ACC112 (cell line): ENCODE measurements around the gene RAD18.

Source experiments
- H2AFZ ChIP-seq: fragments of 200-600 bp; sonication (generic); one replicate; pipeline ENCODE4 v1.6.0; 2017; ENCODE audit warnings: antibody characterized with exemption, low read length; ENCODE audit not compliant: unreplicated experiment
- H3K27ac ChIP-seq: fragments of 200-600 bp; sonication (generic); 2 replicates; pipeline ENCODE4 v1.5.1; 2014; ENCODE audit warnings: low read depth, mild to moderate bottlenecking, antibody characterized with exemption, low read length, moderate library complexity
- H3K27me3 ChIP-seq: fragments of 200-600 bp; sonication (generic); 2 replicates; pipeline ENCODE4 v1.6.1; 2014; ENCODE audit warnings: mild to moderate bottlenecking, antibody characterized with exemption, low read length, moderate library complexity, mixed read lengths; ENCODE audit not compliant: insufficient read depth
- H3K36me3 ChIP-seq: fragments of 200-600 bp; sonication (generic); 2 replicates; pipeline ENCODE4 v1.6.1; 2016; ENCODE audit warnings: mild to moderate bottlenecking, antibody characterized with exemption, low read length, moderate library complexity, mixed read lengths; ENCODE audit not compliant: insufficient read depth
- H3K4me1 ChIP-seq: fragments of 200-600 bp; sonication (generic); one replicate; pipeline ENCODE4 v1.6.1; 2016; ENCODE audit warnings: low read length, mixed read lengths; ENCODE audit not compliant: insufficient read depth, unreplicated experiment, control insufficient read depth
- H3K4me3 ChIP-seq: fragments of 200-600 bp; sonication (generic); 2 replicates; pipeline ENCODE4 v1.5.1; 2014; ENCODE audit warnings: mild to moderate bottlenecking, low read depth, low read length
- H3K79me2 ChIP-seq: fragments of 200-600 bp; sonication (generic); one replicate; pipeline ENCODE4 v1.6.0; 2016; ENCODE audit warnings: low read length; ENCODE audit not compliant: control insufficient read depth, unreplicated experiment, insufficient read depth

Gene RAD18

GRCh38 chr3:8994226-8994625 is 31.0 kb upstream of the RAD18 start:
- no peaks in the 10 kb centered on the region for H3K4me1 ChIP-seq
- H2AFZ ChIP-seq, result no peak overlapping the region
- H3K79me2 ChIP-seq, result no peaks in the 10 kb centered on the region
- H3K36me3 ChIP-seq, result no peaks in the 10 kb centered on the region
- H3K4me3 ChIP-seq, result no peak overlapping the region
- H3K27ac ChIP-seq, result no peak overlapping the region
- H3K27me3 ChIP-seq, result peaks cover 12% of the 10 kb centered on the region; the same call in 1 of the 2 replicates

DNA sequence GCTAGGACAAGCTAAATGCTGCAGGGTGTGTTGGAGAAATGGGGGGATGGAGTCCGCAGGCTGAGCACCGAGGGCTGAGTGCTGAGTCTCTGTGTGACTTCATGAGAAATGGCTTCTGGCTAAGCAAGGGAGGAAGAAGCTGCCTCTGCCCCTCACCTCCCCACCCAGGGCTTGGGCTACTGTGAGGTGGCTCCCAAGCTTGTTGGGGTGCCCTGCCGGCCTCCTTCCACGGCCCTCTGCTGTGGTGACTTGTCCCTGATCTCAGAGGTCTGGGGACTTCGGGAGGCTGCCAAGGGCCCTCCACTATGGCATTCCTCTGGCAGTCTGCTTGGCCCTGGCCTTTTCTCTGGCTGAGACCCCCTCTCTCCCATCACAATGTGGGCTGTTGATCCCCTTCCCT is 30.1 kb upstream of the RAD18 start:
- H3K4me1 ChIP-seq, result no peaks in the 10 kb centered on the region
- no peak overlapping the region for H3K4me3 ChIP-seq
- no peaks in the 10 kb centered on the region for H3K36me3 ChIP-seq
- H3K27ac ChIP-seq, result no peak overlapping the region
- no peak overlapping the region for H2AFZ ChIP-seq
- H3K27me3 ChIP-seq, result peaks cover 12% of the 10 kb centered on the region; the same call in 1 of the 2 replicates
- H3K79me2 ChIP-seq, result no peaks in the 10 kb centered on the region

GRCh38 chr3:8992854-8993253 is 29.6 kb upstream of the RAD18 start:
- H3K4me3 ChIP-seq, result no peak overlapping the region

GRCh38 chr3:8992199-8992598 is 28.9 kb upstream of the RAD18 start:
- no peak overlapping the region for H2AFZ ChIP-seq
- H3K4me3 ChIP-seq, result no peak overlapping the region
- H3K27ac ChIP-seq, result no peak overlapping the region
- H3K36me3 ChIP-seq, result no peaks in the 10 kb centered on the region
- no peaks in the 10 kb centered on the region for H3K79me2 ChIP-seq
- no peaks in the 10 kb centered on the region for H3K4me1 ChIP-seq
- peaks cover 12% of the 10 kb centered on the region; the same call in 1 of the 2 replicates for H3K27me3 ChIP-seq

More at GRCh38 chr3:8992854-8993253, 29.6 kb upstream of the RAD18 start:
- Histone ChIP-seq H3K79me2 (no peaks in the 10 kb centered on the region), H3K27me3 (peaks cover 12% of the 10 kb centered on the region; the same call in 1 of the 2 replicates), H3K36me3 (no peaks in the 10 kb centered on the region), H2AFZ (no peak overlapping the region), H3K4me1 (no peaks in the 10 kb centered on the region), H3K27ac (no peak overlapping the region)

GRCh38 chr3:8990266-8991215 is 27.3 kb upstream of the RAD18 start:
- Histone ChIP-seq H3K79me2 (no peaks in the 10 kb centered on the region), H3K27me3 (no peaks in the 10 kb centered on the region), H2AFZ (no peak overlapping the region), H3K4me1 (no peaks in the 10 kb centered on the region), H3K27ac (no peak overlapping the region), H3K4me3 (no peak overlapping the region), H3K36me3 (no peaks in the 10 kb centered on the region)

DNA sequence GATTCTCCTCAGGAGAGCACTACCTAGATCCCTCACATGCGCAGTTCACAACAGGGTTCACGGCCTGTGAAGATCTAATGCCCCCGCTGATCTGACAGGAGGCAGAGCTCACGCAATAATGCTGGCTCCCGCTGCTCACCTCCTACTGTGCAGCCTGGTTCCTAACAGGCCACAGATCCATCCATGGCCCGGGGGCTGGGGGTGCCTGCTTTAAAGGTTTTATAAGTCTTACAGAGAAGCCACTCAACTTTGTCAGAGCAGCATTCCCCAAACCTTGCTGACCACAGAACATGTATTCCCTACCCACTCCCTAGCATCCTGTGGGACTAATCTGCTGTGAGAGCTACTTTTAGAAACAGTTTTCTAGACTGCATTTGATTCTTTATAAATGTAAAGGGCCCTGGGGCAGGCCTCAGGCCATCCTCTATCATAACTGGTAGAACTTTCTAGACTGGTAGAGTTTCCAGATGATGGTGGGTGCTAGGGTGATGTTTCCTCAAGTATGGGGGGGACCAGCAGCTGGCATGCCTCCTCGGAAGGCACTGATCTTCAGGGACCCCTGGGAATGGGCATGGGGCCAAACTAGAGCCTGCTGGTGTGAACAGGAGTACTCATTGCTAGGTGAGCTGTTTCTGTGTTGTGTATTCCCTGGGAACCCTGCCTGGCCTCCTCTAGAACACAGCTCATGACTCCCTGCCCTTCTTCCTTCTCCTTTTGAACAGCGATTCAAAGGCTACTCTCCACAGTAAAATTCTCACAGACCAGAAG is 25.7 kb upstream of the RAD18 start:
- Histone ChIP-seq H3K27me3 (no peaks in the 10 kb centered on the region), H2AFZ (no peak overlapping the region), H3K4me3 (no peak overlapping the region), H3K36me3 (no peaks in the 10 kb centered on the region), H3K27ac (no peak overlapping the region), H3K79me2 (no peaks in the 10 kb centered on the region), H3K4me1 (no peaks in the 10 kb centered on the region)

DNA sequence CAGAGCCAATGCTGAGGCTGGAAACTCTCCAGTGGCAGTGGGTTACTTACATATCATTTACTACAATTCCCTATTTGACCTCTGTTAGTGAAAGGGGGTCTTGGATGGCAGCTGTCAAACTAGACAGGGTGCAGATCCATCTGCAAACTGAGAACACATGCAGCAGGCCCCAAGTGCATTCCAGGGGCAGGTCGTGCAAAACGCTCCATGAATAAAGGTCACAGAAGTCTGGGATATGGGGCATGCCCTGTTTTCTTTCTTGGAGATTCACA is 25.0 kb upstream of the RAD18 start:
- Histone ChIP-seq H3K27me3 (no peaks in the 10 kb centered on the region), H2AFZ (no peak overlapping the region), H3K36me3 (no peaks in the 10 kb centered on the region), H3K27ac (no peak overlapping the region), H3K4me3 (no peak overlapping the region), H3K4me1 (no peaks in the 10 kb centered on the region), H3K79me2 (no peaks in the 10 kb centered on the region)

DNA sequence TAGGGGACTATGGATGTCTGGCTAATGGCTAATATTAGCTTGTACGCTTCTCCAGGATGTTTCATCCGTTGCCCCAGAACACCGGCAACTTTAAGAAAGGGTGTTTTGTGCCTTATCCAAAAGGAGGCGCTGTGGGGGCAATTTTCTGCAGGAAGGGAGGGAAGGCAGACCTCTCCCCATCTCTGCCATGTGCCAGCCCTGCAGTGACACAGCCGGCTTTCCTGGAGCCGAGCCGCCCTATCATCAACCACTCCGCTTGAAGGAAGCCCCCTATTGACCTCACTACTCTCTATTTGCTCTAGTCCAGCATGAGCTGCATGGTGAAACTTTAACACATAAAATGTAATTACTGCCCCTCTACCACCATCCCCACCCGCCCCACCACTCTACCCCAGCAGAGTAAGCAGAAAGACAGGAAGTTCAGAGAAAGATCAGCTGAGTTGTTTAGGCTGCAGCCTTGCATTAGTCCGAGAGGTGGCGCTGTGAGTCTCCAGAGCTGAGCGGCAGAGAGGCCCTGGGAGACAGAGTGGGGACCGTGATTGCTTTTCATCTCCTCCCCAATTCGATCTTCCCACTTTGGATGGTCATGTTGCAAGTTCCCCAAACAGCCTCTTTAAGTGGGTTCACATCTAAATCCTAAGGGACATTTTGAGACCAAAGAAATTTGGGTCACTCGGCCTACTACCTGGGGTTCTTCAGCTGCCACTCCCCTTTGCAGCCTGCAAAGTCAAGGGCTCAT is 24.5 kb upstream of the RAD18 start:
- Histone ChIP-seq H3K4me3 (no peak overlapping the region), H3K27ac (no peak overlapping the region), H3K36me3 (no peaks in the 10 kb centered on the region), H2AFZ (no peak overlapping the region), H3K79me2 (no peaks in the 10 kb centered on the region), H3K4me1 (no peaks in the 10 kb centered on the region), H3K27me3 (no peaks in the 10 kb centered on the region)

GRCh38 chr3:8987226-8987625 is 24.0 kb upstream of the RAD18 start:
- Histone ChIP-seq H3K79me2 (no peaks in the 10 kb centered on the region), H3K36me3 (no peaks in the 10 kb centered on the region), H3K4me3 (no peak overlapping the region), H3K4me1 (no peaks in the 10 kb centered on the region), H2AFZ (no peak overlapping the region), H3K27ac (no peak overlapping the region), H3K27me3 (peaks cover 2% of the 10 kb centered on the region)

GRCh38 chr3:8986741-8987140 is 23.5 kb upstream of the RAD18 start:
- Histone ChIP-seq H3K79me2 (no peaks in the 10 kb centered on the region), H3K27ac (no peak overlapping the region), H3K4me1 (no peaks in the 10 kb centered on the region), H3K36me3 (no peaks in the 10 kb centered on the region), H2AFZ (no peak overlapping the region), H3K27me3 (peaks cover 7% of the 10 kb centered on the region), H3K4me3 (no peak overlapping the region)
